SKM-1 treated with dmso at 0.1 percent for 144 hours (cell line): Measurements from ENCODE around the gene SLC30A2.

Source experiments
- DNase-seq: peaks from one replicate; lab custom pipeline; 2025; ENCODE audit not compliant: unreplicated experiment; lab: John Stamatoyannopoulos, UW

Gene SLC30A2

GRCh38 chr1:25999041-25999800 lies 46.7 kb downstream of the SLC30A2 start:
- DNase-seq = no peak

- DNase-seq = peak; percentile 99
These were observed 47.8 kb downstream of the SLC30A2 start, which contains the start of gene PAFAH2 for GRCh38 chr1:25997828-25998761. Gene PAFAH2 (minus strand): TSS chr1:25998063. CDS start chr1:25990816, 7,247 bp downstream.

GRCh38 chr1:25996966-25997827 lies 48.7 kb downstream of the SLC30A2 start:
- peak; percentile 99 for DNase-seq

GRCh38 chr1:25994402-25995150 lies 51.3 kb downstream of the SLC30A2 start:
- DNase-seq = no peak

- DNase-seq = no peak
These were observed 52.5 kb downstream of the SLC30A2 start for GRCh38 chr1:25993197-25993951.

GRCh38 chr1:25992689-25993171 lies 53.2 kb downstream of the SLC30A2 start:
- no peak for DNase-seq

GRCh38 chr1:25991937-25992688 lies 53.8 kb downstream of the SLC30A2 start:
- peak; percentile 14 for DNase-seq

- peak; percentile 9 for DNase-seq
These were observed 55.1 kb downstream of the SLC30A2 start for GRCh38 chr1:25990702-25991395.

- DNase-seq = no peak
These were observed 55.7 kb downstream of the SLC30A2 start for GRCh38 chr1:25990251-25990650.

GRCh38 chr1:25989440-25990234 lies 56.3 kb downstream of the SLC30A2 start:
- no peak for DNase-seq

GRCh38 chr1:25987951-25988350 lies 58.0 kb downstream of the SLC30A2 start:
- no peak for DNase-seq
